Measurements from ENCODE around the gene ZAP70.

ZAP70 gene

GRCh38 chr2:97699765-97700444 is 13.5 kb upstream of the ZAP70 start:
- Histone ChIP-seq H3K4me3 (ENCODE audit: low read depth in 1 of 2, low read length in 2 of 2) (no peak overlapping the region), H3K36me3 (ENCODE audit: control insufficient read depth in 1 of 2, insufficient read depth in 2 of 2, low read length in 2 of 2) (no peaks in the 10 kb centered on the region), H3K9me3 (ENCODE audit: control insufficient read depth in 1 of 2, low read length in 2 of 2) (no peaks in the 10 kb centered on the region), H3K27ac (ENCODE audit: low read length) (no peak overlapping the region), H3K27me3 (ENCODE audit: low read depth, low read length) (no peaks in the 10 kb centered on the region), H3K4me1 (ENCODE audit: control insufficient read depth in 1 of 2, insufficient read depth in 2 of 2, low read length in 2 of 2) (no peaks in the 10 kb centered on the region)

- no peaks in the 10 kb centered on the region for H3K9me3 ChIP-seq (ENCODE audit: control insufficient read depth in 1 of 2, low read length in 2 of 2)
- H3K27ac ChIP-seq (ENCODE audit: low read length): no peak overlapping the region
- H3K4me3 ChIP-seq (ENCODE audit: low read depth in 1 of 2, low read length in 2 of 2): no peak overlapping the region
- no peaks in the 10 kb centered on the region for H3K36me3 ChIP-seq (ENCODE audit: control insufficient read depth in 1 of 2, insufficient read depth in 2 of 2, low read length in 2 of 2)
- H3K27me3 ChIP-seq (ENCODE audit: low read depth, low read length): no peaks in the 10 kb centered on the region
- H3K4me1 ChIP-seq (ENCODE audit: control insufficient read depth in 1 of 2, insufficient read depth in 2 of 2, low read length in 2 of 2): no peaks in the 10 kb centered on the region
These were observed 12.2 kb upstream of the ZAP70 start for GRCh38 chr2:97701186-97701585.

GRCh38 chr2:97701851-97702465 is 11.4 kb upstream of the ZAP70 start:
- no peaks in the 10 kb centered on the region for H3K27me3 ChIP-seq (ENCODE audit: low read depth, low read length)
- no peak overlapping the region for H3K4me3 ChIP-seq (ENCODE audit: low read depth in 1 of 2, low read length in 2 of 2)
- no peak overlapping the region for H3K27ac ChIP-seq (ENCODE audit: low read length)
- no peaks in the 10 kb centered on the region for H3K36me3 ChIP-seq (ENCODE audit: control insufficient read depth in 1 of 2, insufficient read depth in 2 of 2, low read length in 2 of 2)
- H3K9me3 ChIP-seq (ENCODE audit: control insufficient read depth in 1 of 2, low read length in 2 of 2): no peaks in the 10 kb centered on the region
- no peaks in the 10 kb centered on the region for H3K4me1 ChIP-seq (ENCODE audit: control insufficient read depth in 1 of 2, insufficient read depth in 2 of 2, low read length in 2 of 2)

- no peak overlapping the region for H3K27ac ChIP-seq (ENCODE audit: low read length)
- H3K27me3 ChIP-seq (ENCODE audit: low read depth, low read length): no peaks in the 10 kb centered on the region
- no peaks in the 10 kb centered on the region for H3K4me1 ChIP-seq (ENCODE audit: control insufficient read depth in 1 of 2, insufficient read depth in 2 of 2, low read length in 2 of 2)
- no peaks in the 10 kb centered on the region for H3K36me3 ChIP-seq (ENCODE audit: control insufficient read depth in 1 of 2, insufficient read depth in 2 of 2, low read length in 2 of 2)
- no peak overlapping the region for H3K4me3 ChIP-seq (ENCODE audit: low read depth in 1 of 2, low read length in 2 of 2)
- H3K9me3 ChIP-seq (ENCODE audit: control insufficient read depth in 1 of 2, low read length in 2 of 2): no peaks in the 10 kb centered on the region
These were observed 10.5 kb upstream of the ZAP70 start for GRCh38 chr2:97702731-97703470.

DNA sequence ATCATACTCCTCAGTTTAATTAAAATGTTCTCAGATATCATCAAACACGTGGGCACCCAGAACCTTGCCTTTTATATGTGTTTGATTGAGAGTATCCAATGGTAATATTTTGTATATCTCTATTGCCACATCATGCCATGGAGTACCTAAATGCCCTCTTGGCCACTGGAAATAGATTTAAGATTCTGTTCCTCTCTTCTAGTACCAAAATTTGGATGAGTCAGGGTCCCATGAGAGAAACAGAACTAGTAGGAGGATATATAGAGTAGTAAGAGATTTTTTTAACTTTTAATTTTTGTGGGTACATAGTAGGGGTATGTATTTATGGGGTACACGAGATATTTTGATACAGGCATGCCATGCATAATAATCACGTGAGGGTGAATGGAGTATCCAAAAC is 9.6 kb upstream of the ZAP70 start:
- H3K4me3 ChIP-seq (ENCODE audit: low read depth in 1 of 2, low read length in 2 of 2): no peak overlapping the region
- no peaks in the 10 kb centered on the region for H3K4me1 ChIP-seq (ENCODE audit: control insufficient read depth in 1 of 2, insufficient read depth in 2 of 2, low read length in 2 of 2)
- no peaks in the 10 kb centered on the region for H3K36me3 ChIP-seq (ENCODE audit: control insufficient read depth in 1 of 2, insufficient read depth in 2 of 2, low read length in 2 of 2)
- no peaks in the 10 kb centered on the region for H3K27me3 ChIP-seq (ENCODE audit: low read depth, low read length)
- H3K27ac ChIP-seq (ENCODE audit: low read length): no peak overlapping the region
- no peaks in the 10 kb centered on the region for H3K9me3 ChIP-seq (ENCODE audit: control insufficient read depth in 1 of 2, low read length in 2 of 2)

DNA sequence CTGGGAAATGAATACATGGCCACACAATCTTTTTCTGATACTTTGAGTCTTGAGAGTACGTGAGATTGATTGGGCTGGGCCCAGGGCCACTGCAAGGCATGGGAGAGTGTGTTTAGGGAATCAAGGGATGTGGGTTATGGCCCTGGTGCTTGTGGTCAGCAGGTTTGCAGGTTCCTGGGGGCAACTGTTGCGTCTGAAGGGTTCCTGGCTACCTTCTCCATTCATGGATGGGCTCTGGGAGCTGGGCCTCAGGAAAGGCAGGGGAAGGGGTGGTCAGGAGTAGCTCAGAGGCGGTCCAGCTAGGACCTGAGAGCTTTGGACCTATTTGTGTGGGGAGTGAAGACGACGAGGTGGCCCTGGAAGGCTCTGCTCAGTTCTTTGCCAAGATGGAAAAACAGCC is 8.4 kb upstream of the ZAP70 start:
- Histone ChIP-seq H3K4me3 (ENCODE audit: low read depth in 1 of 2, low read length in 2 of 2) (no peak overlapping the region), H3K4me1 (ENCODE audit: control insufficient read depth in 1 of 2, insufficient read depth in 2 of 2, low read length in 2 of 2) (no peaks in the 10 kb centered on the region), H3K27me3 (ENCODE audit: low read depth, low read length) (no peaks in the 10 kb centered on the region), H3K36me3 (ENCODE audit: control insufficient read depth in 1 of 2, insufficient read depth in 2 of 2, low read length in 2 of 2) (no peaks in the 10 kb centered on the region), H3K27ac (ENCODE audit: low read length) (no peak overlapping the region), H3K9me3 (ENCODE audit: control insufficient read depth in 1 of 2, low read length in 2 of 2) (no peaks in the 10 kb centered on the region)

- no peaks in the 10 kb centered on the region for H3K27me3 ChIP-seq (ENCODE audit: low read depth, low read length)
- no peak overlapping the region for H3K27ac ChIP-seq (ENCODE audit: low read length)
- H3K36me3 ChIP-seq (ENCODE audit: control insufficient read depth in 1 of 2, insufficient read depth in 2 of 2, low read length in 2 of 2): no peaks in the 10 kb centered on the region
- no peaks in the 10 kb centered on the region for H3K9me3 ChIP-seq (ENCODE audit: control insufficient read depth in 1 of 2, low read length in 2 of 2)
- no peak overlapping the region for H3K4me3 ChIP-seq (ENCODE audit: low read depth in 1 of 2, low read length in 2 of 2)
- H3K4me1 ChIP-seq (ENCODE audit: control insufficient read depth in 1 of 2, insufficient read depth in 2 of 2, low read length in 2 of 2): no peaks in the 10 kb centered on the region
These were observed 7.3 kb upstream of the ZAP70 start for GRCh38 chr2:97706112-97706511.

- Histone ChIP-seq H3K4me3 (ENCODE audit: low read depth in 1 of 2, low read length in 2 of 2) (no peak overlapping the region), H3K27ac (ENCODE audit: low read length) (no peak overlapping the region), H3K9me3 (ENCODE audit: control insufficient read depth in 1 of 2, low read length in 2 of 2) (no peaks in the 10 kb centered on the region), H3K4me1 (ENCODE audit: control insufficient read depth in 1 of 2, insufficient read depth in 2 of 2, low read length in 2 of 2) (no peaks in the 10 kb centered on the region), H3K36me3 (ENCODE audit: control insufficient read depth in 1 of 2, insufficient read depth in 2 of 2, low read length in 2 of 2) (no peaks in the 10 kb centered on the region), H3K27me3 (ENCODE audit: low read depth, low read length) (no peaks in the 10 kb centered on the region)
These were observed 6.5 kb upstream of the ZAP70 start for GRCh38 chr2:97706708-97707345.

- H3K36me3 ChIP-seq (ENCODE audit: control insufficient read depth in 1 of 2, insufficient read depth in 2 of 2, low read length in 2 of 2): no peaks in the 10 kb centered on the region
- H3K9me3 ChIP-seq (ENCODE audit: control insufficient read depth in 1 of 2, low read length in 2 of 2): no peaks in the 10 kb centered on the region
- no peaks in the 10 kb centered on the region for H3K4me1 ChIP-seq (ENCODE audit: control insufficient read depth in 1 of 2, insufficient read depth in 2 of 2, low read length in 2 of 2)
- H3K27me3 ChIP-seq (ENCODE audit: low read depth, low read length): no peaks in the 10 kb centered on the region
- H3K4me3 ChIP-seq (ENCODE audit: low read depth in 1 of 2, low read length in 2 of 2): no peak overlapping the region
- no peak overlapping the region for H3K27ac ChIP-seq (ENCODE audit: low read length)
These were observed 5.9 kb upstream of the ZAP70 start for GRCh38 chr2:97707362-97708047.

GRCh38 chr2:97708048-97708380 is 5.4 kb upstream of the ZAP70 start:
- Histone ChIP-seq H3K9me3 (ENCODE audit: control insufficient read depth in 1 of 2, low read length in 2 of 2) (no peaks in the 10 kb centered on the region), H3K27ac (ENCODE audit: low read length) (no peak overlapping the region), H3K4me1 (ENCODE audit: control insufficient read depth in 1 of 2, insufficient read depth in 2 of 2, low read length in 2 of 2) (no peaks in the 10 kb centered on the region), H3K27me3 (ENCODE audit: low read depth, low read length) (no peaks in the 10 kb centered on the region), H3K4me3 (ENCODE audit: low read depth in 1 of 2, low read length in 2 of 2) (no peak overlapping the region), H3K36me3 (ENCODE audit: control insufficient read depth in 1 of 2, insufficient read depth in 2 of 2, low read length in 2 of 2) (no peaks in the 10 kb centered on the region)

DNA sequence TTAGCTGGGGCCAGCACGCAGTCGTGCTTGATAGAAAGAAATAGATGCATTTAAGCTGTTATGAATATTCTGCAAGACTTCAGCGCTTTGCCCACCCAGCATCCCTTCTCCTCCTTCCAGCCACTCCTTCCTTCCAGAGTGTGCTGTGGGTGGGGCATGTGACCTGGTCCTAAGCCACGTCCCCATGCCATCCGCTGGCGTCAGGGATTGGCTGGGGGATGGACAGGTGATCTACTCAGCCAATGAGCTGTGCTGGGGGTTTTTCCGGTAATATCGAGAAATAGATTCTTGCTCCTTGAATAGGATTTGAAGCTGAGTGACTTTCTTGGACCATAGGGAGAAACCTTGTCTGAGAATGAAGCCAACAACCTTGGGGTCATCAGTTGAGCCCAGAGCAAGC is 4.8 kb upstream of the ZAP70 start:
- Histone ChIP-seq H3K4me1 (ENCODE audit: control insufficient read depth in 1 of 2, insufficient read depth in 2 of 2, low read length in 2 of 2) (no peaks in the 10 kb centered on the region), H3K4me3 (ENCODE audit: low read depth in 1 of 2, low read length in 2 of 2) (no peak overlapping the region), H3K27ac (ENCODE audit: low read length) (no peak overlapping the region), H3K9me3 (ENCODE audit: control insufficient read depth in 1 of 2, low read length in 2 of 2) (no peaks in the 10 kb centered on the region), H3K36me3 (ENCODE audit: control insufficient read depth in 1 of 2, insufficient read depth in 2 of 2, low read length in 2 of 2) (no peaks in the 10 kb centered on the region), H3K27me3 (ENCODE audit: low read depth, low read length) (no peaks in the 10 kb centered on the region)
